ENCODE results near the gene B4GALT1. TPM values are rescaled to one million over a fixed set of nuclear protein-coding genes. Genes with fewer than 3 reads are reported as not detected.

Gene B4GALT1
- total and polyA plus RNA-seq, 4 donors, result 27.2 to 130 (median 86.2) TPM

GRCh38 chr9:33123407-33124031 is 43.6 kb downstream of the B4GALT1 start:
- Histone ChIP-seq H3K27ac (ENCODE audit: low read depth in 1 of 2, low read length in 1 of 2) (no peak overlapping the region), H3K36me3 (ENCODE audit: control insufficient read depth in 4 of 4, insufficient read depth in 4 of 4, low read length in 4 of 4) (peaks cover 4 to 26% (median 18%) of the 10 kb centered on the region in 4 donors), H3K27me3 (ENCODE audit: control insufficient read depth in 3 of 3, insufficient read depth in 3 of 3, low read length in 2 of 3) (no peaks in the 10 kb centered on the region), H3K4me1 (ENCODE audit: control insufficient read depth in 5 of 5, insufficient read depth in 5 of 5, low read length in 5 of 5) (peaks cover 0 to 11% (median 0%) of the 10 kb centered on the region in 5 donors), H3K4me3 (no peak overlapping the region), H3K9ac (ENCODE audit: insufficient read depth in 1 of 2, low read length in 2 of 2) (no peak overlapping the region), H3K9me3 (ENCODE audit: control insufficient read depth in 4 of 4, insufficient read depth in 3 of 4, low read length in 3 of 4) (no peaks in the 10 kb centered on the region)
- no peak for DNase-seq
- TF ChIP-seq CTCF (IDR thresholded peaks at IDR 0.05; ENCODE audit: control extremely low read depth, extremely low read depth), result no peak
- WGBS, 2 donors, result 96 to 98% methylated on average over 8 of the region's 8 CpGs
- ATAC-seq (ENCODE audit: insufficient read depth, low FRiP score), result no peak

GRCh38 chr9:33120620-33121019 is 46.5 kb downstream of the B4GALT1 start:
- H3K9me3 ChIP-seq (ENCODE audit: control insufficient read depth in 4 of 4, insufficient read depth in 3 of 4, low read length in 3 of 4), result no peaks in the 10 kb centered on the region
- ATAC-seq (ENCODE audit: insufficient read depth, low FRiP score) (no peak), DNase-seq (no peak)
- no peak for TF ChIP-seq CTCF (IDR thresholded peaks at IDR 0.05; ENCODE audit: control extremely low read depth, extremely low read depth)
- 84 to 86% methylated on average over 1 of the region's 1 CpG for WGBS, 2 donors
- H3K4me1 ChIP-seq (ENCODE audit: control insufficient read depth in 5 of 5, insufficient read depth in 5 of 5, low read length in 5 of 5), result peaks cover 0 to 7% (median 0%) of the 10 kb centered on the region in 5 donors
- H3K27ac ChIP-seq (ENCODE audit: low read depth in 1 of 2, low read length in 1 of 2), result no peak overlapping the region
- H3K36me3 ChIP-seq (ENCODE audit: control insufficient read depth in 4 of 4, insufficient read depth in 4 of 4, low read length in 4 of 4), result peaks cover 10 to 26% (median 12%) of the 10 kb centered on the region in 4 donors
- H3K27me3 ChIP-seq (ENCODE audit: control insufficient read depth in 3 of 3, insufficient read depth in 3 of 3, low read length in 2 of 3), result no peaks in the 10 kb centered on the region
- H3K4me3 ChIP-seq, result no peak overlapping the region
- no peak overlapping the region for H3K9ac ChIP-seq (ENCODE audit: insufficient read depth in 1 of 2, low read length in 2 of 2)

GRCh38 chr9:33117796-33118195 is 49.3 kb downstream of the B4GALT1 start:
- H3K36me3 ChIP-seq (ENCODE audit: control insufficient read depth in 4 of 4, insufficient read depth in 4 of 4, low read length in 4 of 4), result peaks cover 17 to 41% (median 23%) of the 10 kb centered on the region in 4 donors
- no peak overlapping the region for H3K27ac ChIP-seq (ENCODE audit: low read depth in 1 of 2, low read length in 1 of 2)
- no peak for DNase-seq
- H3K9me3 ChIP-seq (ENCODE audit: control insufficient read depth in 4 of 4, insufficient read depth in 3 of 4, low read length in 3 of 4), result no peaks in the 10 kb centered on the region
- WGBS, 2 donors, result 87 to 89% methylated on average over 4 of the region's 4 CpGs
- TF ChIP-seq CTCF (IDR thresholded peaks at IDR 0.05; ENCODE audit: control extremely low read depth, extremely low read depth), result no peak
- ATAC-seq (ENCODE audit: insufficient read depth, low FRiP score), result no peak
- no peaks in the 10 kb centered on the region for H3K27me3 ChIP-seq (ENCODE audit: control insufficient read depth in 3 of 3, insufficient read depth in 3 of 3, low read length in 2 of 3)
- H3K9ac ChIP-seq (ENCODE audit: insufficient read depth in 1 of 2, low read length in 2 of 2), result no peak overlapping the region
- no peak overlapping the region for H3K4me3 ChIP-seq
- H3K4me1 ChIP-seq (ENCODE audit: control insufficient read depth in 5 of 5, insufficient read depth in 5 of 5, low read length in 5 of 5), result peaks cover 0 to 5% (median 0%) of the 10 kb centered on the region in 5 donors

GRCh38 chr9:33117306-33117705 is 49.8 kb downstream of the B4GALT1 start:
- no peak overlapping the region for H3K27ac ChIP-seq (ENCODE audit: low read depth in 1 of 2, low read length in 1 of 2)
- no peaks in the 10 kb centered on the region for H3K9me3 ChIP-seq (ENCODE audit: control insufficient read depth in 4 of 4, insufficient read depth in 3 of 4, low read length in 3 of 4)
- H3K9ac ChIP-seq (ENCODE audit: insufficient read depth in 1 of 2, low read length in 2 of 2), result no peak overlapping the region
- WGBS, 2 donors, result 24 to 31% methylated on average over 1 of the region's 1 CpG
- H3K4me3 ChIP-seq, result no peak overlapping the region
- no peaks in the 10 kb centered on the region for H3K27me3 ChIP-seq (ENCODE audit: control insufficient read depth in 3 of 3, insufficient read depth in 3 of 3, low read length in 2 of 3)
- no peak for DNase-seq
- no peak for ATAC-seq (ENCODE audit: insufficient read depth, low FRiP score)
- H3K36me3 ChIP-seq (ENCODE audit: control insufficient read depth in 4 of 4, insufficient read depth in 4 of 4, low read length in 4 of 4), result peaks cover 17 to 41% (median 25%) of the 10 kb centered on the region in 4 donors
- TF ChIP-seq CTCF (IDR thresholded peaks at IDR 0.05; ENCODE audit: control extremely low read depth, extremely low read depth), result no peak
- peaks cover 0 to 5% (median 0%) of the 10 kb centered on the region in 5 donors for H3K4me1 ChIP-seq (ENCODE audit: control insufficient read depth in 5 of 5, insufficient read depth in 5 of 5, low read length in 5 of 5)
